ENCODE results near the gene COL1A2.

Gene COL1A2

DNA sequence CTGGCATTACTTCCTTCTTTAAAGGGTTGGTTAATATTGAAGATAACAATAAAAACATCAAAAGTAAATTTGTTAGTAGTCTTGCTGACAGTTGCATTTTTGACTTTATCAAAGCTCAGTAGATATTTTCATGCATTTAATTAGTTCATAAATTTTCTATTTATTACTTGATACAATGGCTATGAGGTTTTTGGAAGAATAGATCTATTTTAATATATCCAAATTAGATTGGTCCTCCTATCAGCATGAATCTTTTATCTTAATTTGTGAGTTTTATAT, 16.4 kb downstream of the COL1A2 start:
- no peak for FAIRE-seq

DNA sequence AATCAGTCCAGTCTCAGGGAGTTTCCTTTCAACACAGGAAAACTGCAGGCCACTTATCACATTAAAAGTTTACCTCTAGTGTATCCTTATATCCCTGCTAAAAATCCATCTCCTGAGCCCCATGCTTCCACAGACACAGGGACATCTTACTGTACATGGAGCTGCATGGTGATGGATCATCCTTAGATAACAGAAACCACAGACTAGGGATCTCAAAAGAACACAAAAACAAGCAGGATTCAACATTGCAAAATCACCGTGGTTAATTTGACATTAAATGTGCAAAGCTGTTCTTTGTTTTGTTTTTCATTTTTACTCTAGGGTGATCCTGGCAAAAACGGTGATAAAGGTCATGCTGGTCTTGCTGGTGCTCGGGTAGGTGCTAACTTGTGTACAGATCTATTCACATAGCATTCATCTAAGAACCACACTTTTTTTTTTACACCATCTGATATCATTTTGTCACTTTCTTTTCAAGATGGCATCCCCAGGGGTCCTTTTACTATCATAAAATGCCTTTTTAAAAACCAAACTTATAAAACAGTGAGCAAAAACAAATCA, 18.1 kb downstream of the COL1A2 start:
- FAIRE-seq: no peak

DNA sequence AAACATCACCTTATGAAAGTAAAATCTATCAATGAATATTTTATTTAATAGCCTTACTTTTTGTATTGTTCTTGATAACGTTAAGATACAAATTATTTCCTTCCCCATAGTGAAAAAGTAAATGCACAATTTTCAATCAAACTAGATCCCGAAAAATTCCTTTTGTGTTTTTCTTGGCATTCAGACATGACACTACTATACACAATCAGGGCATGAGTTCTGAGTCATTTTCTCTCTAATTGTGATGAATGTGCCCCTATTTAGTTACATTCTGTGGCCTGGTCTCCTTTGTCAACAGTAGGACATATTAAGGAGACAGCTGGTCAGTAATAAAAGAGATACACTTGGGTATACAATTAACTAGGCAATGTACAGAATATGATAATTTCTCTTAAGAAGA, 19.8 kb downstream of the COL1A2 start:
- FAIRE-seq: no peak

DNA sequence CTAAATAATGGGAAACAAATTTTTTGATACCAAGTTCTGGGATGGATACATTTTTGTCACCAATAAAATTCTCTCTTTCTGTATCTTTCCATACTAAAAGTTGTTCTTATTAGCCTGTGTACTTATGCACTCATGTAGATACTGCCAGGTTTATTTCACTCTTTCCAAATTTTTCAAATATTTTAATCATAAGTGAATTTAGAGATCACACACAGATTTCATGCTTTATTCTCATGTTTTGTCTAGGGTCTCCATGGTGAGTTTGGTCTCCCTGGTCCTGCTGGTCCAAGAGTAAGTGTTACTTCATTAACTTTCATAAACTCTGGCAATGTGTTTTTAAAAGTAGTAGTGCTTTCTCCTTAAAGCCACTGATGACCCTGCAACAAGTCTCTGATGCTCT, 20.3 kb downstream of the COL1A2 start:
- FAIRE-seq: no peak

DNA sequence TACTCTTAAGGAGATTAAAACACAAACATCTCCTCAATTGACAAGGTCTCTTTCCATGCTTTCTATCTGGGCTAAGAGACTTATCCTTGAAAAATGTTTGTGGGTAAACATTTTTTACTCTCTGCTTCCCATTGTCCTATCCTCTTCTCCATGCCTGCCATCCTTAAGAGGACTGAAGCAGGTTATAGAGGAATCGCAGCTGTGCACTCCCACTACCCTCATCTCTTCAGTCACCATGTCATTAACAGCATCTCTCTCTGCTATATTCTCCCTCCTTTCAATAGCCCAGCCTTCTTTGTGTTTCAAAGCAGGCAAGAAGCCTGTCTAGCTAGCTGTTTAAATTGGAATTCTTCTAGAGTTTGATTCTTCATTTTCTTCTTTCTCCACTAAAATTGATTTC, 22.6 kb downstream of the COL1A2 start:
- no peak for FAIRE-seq

DNA sequence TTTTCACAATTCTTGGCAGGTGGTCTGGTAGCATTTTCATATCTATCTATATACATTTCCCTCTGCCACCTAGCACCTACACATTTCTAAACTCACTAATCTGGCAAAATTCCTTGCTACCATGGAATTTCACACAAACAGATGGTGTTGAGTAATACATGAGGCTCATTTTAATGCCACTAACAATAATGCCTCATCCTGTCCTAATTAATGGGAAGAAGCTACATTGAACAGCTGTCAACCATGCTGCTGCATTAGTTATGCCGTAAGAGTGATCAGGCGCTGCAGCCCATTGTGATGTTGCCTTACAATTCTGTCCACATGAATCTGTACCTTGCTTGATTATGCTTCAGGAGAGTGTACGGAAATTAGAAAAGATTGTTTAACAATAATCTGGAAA, 23.2 kb downstream of the COL1A2 start:
- FAIRE-seq: no peak

DNA sequence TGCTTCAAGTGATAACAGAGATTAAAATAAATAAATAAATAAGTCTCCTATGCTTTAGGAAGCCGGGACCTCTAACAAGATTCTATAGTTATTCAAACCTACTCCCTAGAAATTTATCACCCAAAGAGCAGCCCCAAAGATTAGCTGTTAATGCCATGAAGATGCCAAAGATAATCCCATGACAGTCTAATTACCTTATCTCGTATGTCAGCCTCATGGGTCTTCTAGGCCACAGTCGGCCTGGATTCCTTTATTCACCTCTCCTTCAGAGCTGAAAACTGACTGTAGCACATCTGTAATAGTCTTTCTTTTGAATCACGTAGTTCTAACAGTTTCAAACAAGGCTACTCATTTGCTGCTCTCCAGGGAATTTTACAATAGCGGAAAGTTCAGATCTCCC, 24.2 kb downstream of the COL1A2 start:
- FAIRE-seq: no peak

DNA sequence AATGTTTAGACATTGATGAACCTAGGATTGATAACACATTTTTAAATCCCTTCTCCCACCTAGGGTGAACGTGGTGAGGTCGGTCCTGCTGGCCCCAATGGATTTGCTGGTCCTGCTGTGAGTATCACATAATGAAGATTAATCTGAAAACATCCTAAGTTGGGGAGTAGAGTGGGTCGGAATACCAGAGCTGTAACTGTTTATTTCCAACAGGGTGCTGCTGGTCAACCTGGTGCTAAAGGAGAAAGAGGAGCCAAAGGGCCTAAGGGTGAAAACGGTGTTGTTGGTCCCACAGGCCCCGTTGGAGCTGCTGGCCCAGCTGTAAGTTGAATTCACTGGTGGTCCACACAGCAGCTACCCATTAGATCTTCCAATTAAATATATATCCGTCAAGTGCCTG, 25.6 kb downstream of the COL1A2 start:
- no peak for FAIRE-seq

DNA sequence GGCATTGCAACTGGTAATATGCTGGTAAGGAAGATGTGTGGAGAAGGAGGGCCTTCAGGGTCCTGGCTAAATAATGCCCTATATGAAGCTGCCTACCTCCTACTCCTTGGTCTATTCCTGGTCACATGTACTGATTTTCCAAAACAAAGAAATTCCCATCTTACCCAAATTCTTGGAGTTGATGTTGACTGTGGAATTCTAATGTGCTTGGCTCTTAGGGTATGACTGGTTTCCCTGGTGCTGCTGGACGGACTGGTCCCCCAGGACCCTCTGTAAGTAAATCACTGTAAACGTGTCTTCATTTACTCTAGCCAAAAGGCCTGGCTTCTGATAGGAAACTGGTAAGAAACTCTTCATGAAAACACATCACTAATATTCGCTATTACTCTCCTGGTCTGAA, 27.0 kb downstream of the COL1A2 start:
- no peak for FAIRE-seq

DNA sequence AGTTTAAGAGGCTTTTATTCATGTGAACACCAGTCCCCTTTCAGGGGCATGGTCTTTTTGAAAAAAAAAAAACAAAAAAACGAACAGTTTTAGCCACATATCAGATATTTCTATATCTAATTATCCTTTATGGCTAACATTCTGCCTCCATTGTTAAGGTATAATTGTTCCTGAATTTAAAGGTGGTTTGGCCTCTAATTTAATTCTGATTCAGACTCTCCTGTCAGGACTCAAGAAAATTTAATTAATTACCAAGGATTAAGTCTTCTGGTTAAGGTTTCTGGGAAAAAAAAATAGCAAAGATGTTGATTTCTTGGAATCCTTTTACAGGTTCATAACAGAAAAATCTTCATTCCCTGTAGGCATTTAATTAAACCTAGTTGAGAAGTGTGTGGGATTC, 27.4 kb downstream of the COL1A2 start:
- FAIRE-seq: no peak

DNA sequence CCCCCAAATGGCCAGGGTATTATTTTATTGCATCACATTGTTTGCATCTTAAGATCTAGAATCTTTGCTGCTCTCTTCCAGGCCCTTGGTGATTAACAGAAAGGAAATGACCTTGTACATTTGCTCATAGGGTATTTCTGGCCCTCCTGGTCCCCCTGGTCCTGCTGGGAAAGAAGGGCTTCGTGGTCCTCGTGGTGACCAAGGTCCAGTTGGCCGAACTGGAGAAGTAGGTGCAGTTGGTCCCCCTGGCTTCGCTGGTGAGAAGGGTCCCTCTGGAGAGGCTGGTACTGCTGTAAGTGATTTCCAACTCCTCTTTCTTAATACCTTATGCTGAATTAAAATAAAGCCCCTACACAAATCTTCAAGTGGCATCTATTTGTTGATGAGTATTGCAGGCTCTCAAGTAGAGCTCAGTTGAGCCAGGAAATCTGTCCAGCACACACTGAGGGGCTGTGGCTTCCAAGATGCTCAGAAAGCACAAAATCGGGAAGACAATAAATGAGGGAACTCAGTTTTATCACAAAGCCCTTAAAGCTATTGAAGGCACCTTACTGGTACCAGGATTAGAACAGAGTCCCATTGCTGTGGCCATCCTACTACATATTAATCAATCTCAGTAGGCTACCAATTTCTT, 28.2 kb downstream of the COL1A2 start:
- FAIRE-seq: no peak

DNA sequence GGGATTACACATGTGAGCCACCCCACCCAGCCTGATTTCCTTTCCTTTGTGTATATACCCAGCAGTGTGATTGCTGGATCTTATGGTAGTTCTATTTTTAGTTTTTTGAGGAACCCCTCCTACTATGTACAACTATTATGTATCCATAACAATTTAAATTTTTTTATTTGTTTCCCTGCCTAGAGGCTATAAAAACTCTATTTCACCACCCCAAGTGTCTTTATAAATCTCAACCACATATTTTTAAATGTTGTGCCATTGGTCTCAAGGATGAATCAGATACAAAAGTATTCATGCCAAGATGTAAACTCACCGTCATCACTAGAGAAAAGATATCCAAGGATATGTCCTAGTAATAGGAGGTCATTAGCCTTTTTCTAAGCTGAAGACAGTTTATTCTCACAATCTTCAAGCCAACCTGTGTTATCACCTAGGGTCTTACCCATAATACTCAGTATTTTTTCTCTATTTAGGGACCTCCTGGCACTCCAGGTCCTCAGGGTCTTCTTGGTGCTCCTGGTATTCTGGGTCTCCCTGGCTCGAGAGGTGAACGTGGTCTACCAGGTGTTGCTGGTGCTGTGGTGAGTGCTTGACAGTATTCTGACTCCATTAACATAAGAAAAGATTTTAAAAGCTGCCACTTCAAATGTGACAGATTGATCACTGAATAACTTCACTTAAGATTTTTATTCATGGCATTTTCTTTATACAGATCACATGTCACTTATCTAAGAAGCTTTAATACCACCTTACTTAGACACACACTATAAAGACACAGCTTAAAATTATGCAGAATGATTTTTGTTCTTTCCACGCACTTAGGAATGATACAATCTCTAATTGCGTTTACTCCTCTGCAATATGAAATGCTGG, 29.4 kb downstream of the COL1A2 start:
- FAIRE-seq: no peak

DNA sequence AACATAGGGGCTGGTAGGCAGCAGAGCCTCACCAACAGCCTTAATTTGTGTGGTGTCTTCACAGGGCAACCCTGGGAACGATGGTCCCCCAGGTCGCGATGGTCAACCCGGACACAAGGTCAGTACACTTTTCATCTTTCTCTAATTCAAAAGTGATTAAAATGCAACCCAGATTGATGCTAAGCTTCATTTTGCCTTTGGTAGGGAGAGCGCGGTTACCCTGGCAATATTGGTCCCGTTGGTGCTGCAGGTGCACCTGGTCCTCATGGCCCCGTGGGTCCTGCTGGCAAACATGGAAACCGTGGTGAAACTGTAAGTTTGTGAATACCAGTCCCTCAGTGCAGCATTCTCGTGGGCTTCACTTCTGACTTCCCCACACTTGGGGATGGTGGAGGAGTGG, 30.9 kb downstream of the COL1A2 start:
- FAIRE-seq: no peak

DNA sequence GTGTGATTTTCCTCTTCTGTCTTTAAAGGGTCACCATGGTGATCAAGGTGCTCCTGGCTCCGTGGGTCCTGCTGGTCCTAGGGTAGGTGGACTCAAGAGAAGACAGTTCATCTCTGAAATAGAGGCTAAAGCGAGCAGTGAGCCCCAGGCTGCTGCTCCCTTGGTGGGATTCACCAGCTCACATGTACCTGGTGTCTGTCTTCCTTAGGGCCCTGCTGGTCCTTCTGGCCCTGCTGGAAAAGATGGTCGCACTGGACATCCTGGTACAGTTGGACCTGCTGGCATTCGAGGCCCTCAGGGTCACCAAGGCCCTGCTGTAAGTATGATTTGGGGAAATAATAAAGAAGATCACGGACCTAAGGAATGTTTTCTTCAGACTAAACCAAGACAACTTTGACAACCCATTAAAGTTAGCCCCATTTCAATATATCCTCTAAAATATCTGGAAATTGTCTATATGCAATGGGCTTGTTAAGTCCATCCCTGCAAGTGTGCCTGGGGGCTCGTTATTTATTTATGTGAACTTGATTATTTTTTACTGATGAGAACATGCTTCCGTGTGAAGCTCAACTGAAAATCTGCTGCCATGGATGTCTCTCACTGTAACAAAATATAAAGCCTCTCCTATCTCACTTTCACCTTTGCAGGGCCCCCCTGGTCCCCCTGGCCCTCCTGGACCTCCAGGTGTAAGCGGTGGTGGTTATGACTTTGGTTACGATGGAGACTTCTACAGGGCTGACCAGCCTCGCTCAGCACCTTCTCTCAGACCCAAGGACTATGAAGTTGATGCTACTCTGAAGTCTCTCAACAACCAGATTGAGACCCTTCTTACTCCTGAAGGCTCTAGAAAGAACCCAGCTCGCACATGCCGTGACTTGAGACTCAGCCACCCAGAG, 32.5 kb downstream of the COL1A2 start:
- no peak for FAIRE-seq

DNA sequence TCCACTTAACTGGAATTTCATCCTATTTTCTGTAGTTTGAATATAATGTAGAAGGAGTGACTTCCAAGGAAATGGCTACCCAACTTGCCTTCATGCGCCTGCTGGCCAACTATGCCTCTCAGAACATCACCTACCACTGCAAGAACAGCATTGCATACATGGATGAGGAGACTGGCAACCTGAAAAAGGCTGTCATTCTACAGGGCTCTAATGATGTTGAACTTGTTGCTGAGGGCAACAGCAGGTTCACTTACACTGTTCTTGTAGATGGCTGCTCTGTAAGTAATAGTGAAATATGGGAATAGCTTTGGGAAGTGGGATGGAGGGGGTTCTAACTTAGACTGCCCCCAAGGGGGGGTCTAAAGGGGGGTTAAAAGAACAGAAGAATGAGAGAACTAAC, 34.5 kb downstream of the COL1A2 start:
- no peak for FAIRE-seq

DNA sequence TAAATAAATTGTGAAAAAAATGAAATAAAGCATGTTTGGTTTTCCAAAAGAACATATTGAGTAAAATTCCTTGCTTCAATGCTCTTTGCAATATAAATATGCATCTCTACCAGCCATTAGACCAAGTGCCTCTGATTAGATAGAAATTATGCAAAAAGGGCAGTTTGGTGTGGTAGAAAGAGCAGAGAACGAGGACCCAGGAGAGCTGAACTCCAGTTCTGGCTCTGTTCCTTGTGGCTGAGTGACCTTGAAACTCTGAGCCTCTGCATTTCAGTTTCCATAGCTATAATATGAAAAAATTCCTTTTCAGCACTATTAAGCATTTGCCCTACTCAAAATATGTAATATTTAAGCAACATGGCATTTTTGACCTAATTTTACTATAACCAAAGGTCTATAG, 36.5 kb downstream of the COL1A2 start:
- no peak for FAIRE-seq

DNA sequence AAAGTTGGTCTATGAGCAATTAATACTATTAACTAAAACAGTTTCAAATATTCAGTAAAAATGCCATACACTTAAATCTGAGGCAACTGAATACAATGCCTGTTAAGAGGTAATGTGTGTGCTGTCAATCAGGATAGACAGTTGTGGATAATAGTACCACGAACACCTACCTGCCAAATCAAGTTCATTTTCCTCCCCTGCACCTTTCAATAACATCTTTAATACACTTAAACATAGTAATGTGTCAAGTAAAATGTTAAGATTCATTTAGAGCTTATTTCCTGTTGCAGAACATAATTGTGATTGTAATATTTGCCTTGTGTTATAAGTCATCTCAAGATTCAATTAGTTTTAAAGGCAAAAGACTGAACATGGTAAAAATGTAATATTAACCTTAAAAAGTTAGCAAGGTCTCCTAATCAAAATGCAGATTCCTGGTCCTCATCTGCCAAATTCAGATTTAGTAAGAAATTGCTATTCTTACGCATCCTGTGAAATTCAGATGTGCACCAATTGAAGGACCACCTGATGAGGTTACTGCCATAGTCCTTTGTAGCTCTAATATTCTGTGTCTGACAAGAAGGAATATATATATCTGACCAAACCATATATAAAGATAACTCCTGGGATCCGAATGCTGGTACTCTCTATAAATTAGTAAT, 37.1 kb downstream of the COL1A2 start:
- FAIRE-seq: no peak

DNA sequence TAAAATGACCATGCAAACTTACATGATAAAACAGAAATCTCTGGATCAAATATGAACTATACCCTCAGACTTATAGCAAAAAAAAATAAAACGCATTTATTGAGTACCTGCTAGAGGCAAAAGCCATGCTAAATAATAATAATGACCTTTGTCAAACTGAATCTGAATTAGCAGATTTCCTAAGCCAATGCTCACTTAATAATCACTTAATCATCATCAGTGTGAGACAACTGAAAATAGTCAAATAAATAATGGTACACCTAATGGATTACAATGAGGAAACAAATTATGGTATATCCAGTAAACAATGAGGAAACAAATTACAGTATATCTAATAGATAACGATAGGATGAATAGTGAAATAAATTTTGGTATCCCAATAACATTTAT, 37.6 kb downstream of the COL1A2 start:
- no peak for FAIRE-seq

DNA sequence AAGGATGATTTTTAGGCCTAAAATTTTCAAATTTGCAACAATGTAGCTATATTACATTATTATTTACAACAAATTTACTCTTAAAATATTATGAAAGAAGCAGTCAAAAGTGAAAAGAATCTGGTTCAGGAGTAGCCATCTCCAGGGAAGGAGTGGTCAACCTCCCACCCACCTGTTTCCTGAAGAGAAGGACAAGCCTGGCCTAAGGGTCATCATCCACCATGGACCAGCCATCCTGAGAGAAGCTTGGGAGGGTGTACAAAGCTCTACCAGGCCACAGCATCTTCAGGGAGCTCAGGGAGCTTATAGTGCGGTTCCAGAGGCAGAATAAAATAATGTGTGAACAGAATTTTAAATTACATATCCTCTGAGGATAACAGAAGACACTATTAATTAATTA, 38.1 kb downstream of the COL1A2 start:
- no peak for FAIRE-seq

DNA sequence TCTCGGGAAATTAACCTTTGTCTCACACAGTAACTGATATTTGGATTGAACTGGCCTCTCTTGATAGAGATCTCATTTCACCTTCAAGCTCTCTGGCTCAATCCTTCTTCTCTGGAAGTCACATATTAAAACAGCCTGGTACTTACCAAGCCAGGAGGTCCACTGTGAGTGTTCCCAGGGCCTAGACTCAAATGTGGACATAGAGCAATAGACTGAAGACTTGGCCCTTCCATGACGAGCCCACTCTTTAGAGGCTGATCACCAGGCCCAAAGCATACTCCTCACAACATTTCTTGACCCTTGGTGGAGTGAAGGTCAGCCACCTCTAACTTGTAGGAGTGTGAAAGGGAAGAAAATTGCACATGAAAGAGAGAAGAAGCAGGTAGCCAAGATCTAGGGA, 38.5 kb downstream of the COL1A2 start:
- no peak for FAIRE-seq

DNA sequence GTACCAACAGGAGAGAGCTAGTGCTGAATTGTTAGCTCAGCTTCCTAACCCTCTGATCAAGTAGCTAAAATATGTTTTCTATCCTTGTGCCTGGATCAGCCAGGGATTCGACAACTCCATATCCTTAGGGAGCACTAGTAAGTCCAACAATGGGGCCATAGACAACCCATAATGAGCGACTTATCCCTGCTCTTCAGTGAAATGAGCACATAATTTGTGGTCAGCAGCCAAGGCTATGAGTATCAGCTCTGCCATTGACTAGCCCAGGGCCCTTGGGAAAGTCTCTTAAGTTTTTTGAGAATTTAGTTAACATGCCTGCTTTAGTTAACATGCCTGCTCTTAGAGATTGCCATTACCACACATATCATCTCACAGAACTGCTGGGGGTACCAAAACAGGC, 39.3 kb downstream of the COL1A2 start:
- no peak for FAIRE-seq

DNA sequence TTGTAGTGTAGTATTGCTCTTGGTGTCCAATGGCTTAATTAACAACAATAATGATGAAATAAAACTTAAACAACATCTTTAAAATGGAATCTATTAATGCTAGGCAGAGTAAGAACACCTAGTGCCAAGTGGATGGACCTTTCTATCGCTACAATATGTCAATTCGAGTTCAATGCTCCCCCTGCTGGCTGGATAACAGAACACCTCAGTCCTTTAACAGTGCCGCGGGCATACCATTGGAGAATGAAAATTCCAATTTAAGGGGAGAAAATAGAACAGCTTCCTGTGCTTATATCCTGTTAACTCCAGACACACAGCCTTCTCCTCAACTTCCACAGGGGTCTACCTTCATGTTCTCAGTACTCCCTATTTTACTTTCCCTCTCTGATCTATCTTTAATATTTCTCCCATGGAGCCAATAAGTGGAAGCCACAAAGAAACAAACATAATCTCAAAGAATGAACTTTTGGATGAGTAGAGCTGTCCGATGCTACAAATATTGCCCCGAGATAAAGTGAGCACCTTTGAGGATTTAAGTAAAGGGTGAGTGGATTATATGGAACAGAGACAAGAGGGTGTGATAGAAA, 41.4 kb downstream of the COL1A2 start:
- no peak for FAIRE-seq

DNA sequence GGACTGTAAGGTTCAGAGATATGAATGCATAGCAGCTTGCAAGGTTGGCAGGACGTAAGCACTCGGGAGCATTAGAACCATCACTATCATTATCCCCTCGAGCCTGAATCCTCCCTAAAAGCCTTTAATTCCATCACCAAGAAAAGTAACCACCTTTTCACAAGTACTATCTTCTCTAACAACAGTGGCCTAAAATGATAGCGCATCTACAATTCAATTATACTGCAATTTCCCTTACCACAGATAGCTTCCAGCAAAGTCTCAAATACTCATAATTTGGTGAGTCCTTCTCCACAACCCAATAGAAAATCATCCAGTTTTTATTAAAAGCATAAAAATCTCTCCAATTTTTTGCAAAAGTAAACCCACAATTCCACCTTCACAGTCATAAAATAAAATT, 42.0 kb downstream of the COL1A2 start:
- no peak for FAIRE-seq

Data from colon (tissue), 2 donors.